Skeletal muscle tissue (tissue), 4 donors: ENCODE data around the gene RBM28. TPM values are rescaled to one million over a fixed set of nuclear protein-coding genes. Genes with fewer than 3 reads are reported as not detected.

Experiments
- H3K27ac ChIP-seq: one replicate; pipeline ENCODE4 v1.7.0; 2013; ENCODE audit warnings: mild to moderate bottlenecking, low read depth, low read length, inconsistent platforms
- H3K27me3 ChIP-seq, 3 donors: one replicate each; pipeline ENCODE4 v1.7.0; 2013; ENCODE audit warnings: low read length in 3 of 3; ENCODE audit not compliant: control insufficient read depth in 3 of 3, insufficient read depth in 3 of 3
- H3K36me3 ChIP-seq, 3 donors: one replicate each; pipeline ENCODE4 v1.7.0; 2013; ENCODE audit warnings: low read length in 3 of 3; ENCODE audit not compliant: control insufficient read depth in 3 of 3, insufficient read depth in 3 of 3
- H3K4me1 ChIP-seq, 3 donors: one replicate each; pipeline ENCODE4 v1.7.0; 2013; ENCODE audit warnings: low read length in 3 of 3, mild to moderate bottlenecking in 3 of 3; ENCODE audit not compliant: control insufficient read depth in 3 of 3, insufficient read depth in 3 of 3
- H3K4me3 ChIP-seq, 3 donors: one replicate each; pipeline ENCODE4 v1.7.0; 2013; ENCODE audit warnings: low read length in 3 of 3
- H3K9ac ChIP-seq, 3 donors: one replicate each; pipeline ENCODE4 v1.7.0; 2013; ENCODE audit warnings: low read length in 3 of 3, mild to moderate bottlenecking in 3 of 3, moderate library complexity in 2 of 3, low read depth in 1 of 3
- H3K9me3 ChIP-seq, 3 donors: one replicate each; pipeline ENCODE4 v1.7.0; 2013; ENCODE audit warnings: low read length in 3 of 3; ENCODE audit not compliant: control insufficient read depth in 3 of 3
- total RNA-seq: library from RNA; depleted of rRNA; stranded (reverse); fragments of >200 nt; gene quantifications from one replicate; pipeline ENCODE4 v1.2.3, GENCODE V29; 2014
- donor health status: Osteomylitis.

The RBM28 gene
- total RNA-seq, 1 donor from 2014 or later: 7.3 TPM

- no peak overlapping the region for H3K9ac ChIP-seq
- no peaks in the 10 kb centered on the region for H3K4me1 ChIP-seq
- peaks cover 0 to 4% (median 0%) of the 10 kb centered on the region in 3 donors for H3K27me3 ChIP-seq
- no peak overlapping the region for H3K27ac ChIP-seq
- H3K36me3 ChIP-seq: peaks cover under 1 to 4% (median under 1%) of the 10 kb centered on the region in 3 donors
- peaks cover 0 to 2% (median 0%) of the 10 kb centered on the region in 3 donors for H3K9me3 ChIP-seq
- no peak overlapping the region for H3K4me3 ChIP-seq
Observed at GRCh38 chr7:128278366-128278765, 65.3 kb downstream of the RBM28 start.

- Histone ChIP-seq H3K4me3 (no peak overlapping the region), H3K27ac (no peak overlapping the region), H3K4me1 (peaks cover 9 to 12% (median 10%) of the 10 kb centered on the region in 3 donors)
Observed at GRCh38 chr7:128275681-128276080, 68.0 kb downstream of the RBM28 start.

GRCh38 chr7:128274884-128275603 is 68.7 kb downstream of the RBM28 start:
- H3K27me3 ChIP-seq: peaks cover 11 to 29% (median 11%) of the 10 kb centered on the region in 3 donors

More at GRCh38 chr7:128275681-128276080, 68.0 kb downstream of the RBM28 start:
- Histone ChIP-seq H3K36me3 (no peaks in the 10 kb centered on the region), H3K9me3 (no peaks in the 10 kb centered on the region), H3K27me3 (peaks cover 8 to 27% (median 9%) of the 10 kb centered on the region in 3 donors), H3K9ac (no peak overlapping the region)

GRCh38 chr7:128274246-128274883 is 69.3 kb downstream of the RBM28 start:
- peaks cover 11 to 12% (median 11%) of the 10 kb centered on the region in 3 donors for H3K4me1 ChIP-seq
- no peak overlapping the region for H3K4me3 ChIP-seq
- no peaks in the 10 kb centered on the region for H3K36me3 ChIP-seq
- H3K27me3 ChIP-seq: peaks cover 11 to 32% (median 14%) of the 10 kb centered on the region in 3 donors
- H3K9me3 ChIP-seq: no peaks in the 10 kb centered on the region
- no peak overlapping the region for H3K9ac ChIP-seq
- no peak overlapping the region for H3K27ac ChIP-seq

More at GRCh38 chr7:128274884-128275603, 68.7 kb downstream of the RBM28 start:
- Histone ChIP-seq H3K9me3 (no peaks in the 10 kb centered on the region), H3K4me3 (no peak overlapping the region), H3K36me3 (no peaks in the 10 kb centered on the region), H3K9ac (no peak overlapping the region), H3K27ac (no peak overlapping the region), H3K4me1 (peaks cover 11 to 12% (median 11%) of the 10 kb centered on the region in 3 donors)

- Histone ChIP-seq H3K4me3 (peak overlapping the region in 1 of 3 donors; percentile 27), H3K9ac (no peak overlapping the region), H3K36me3 (no peaks in the 10 kb centered on the region), H3K4me1 (peaks cover 13 to 17% (median 16%) of the 10 kb centered on the region in 3 donors), H3K27me3 (peaks cover 24 to 48% (median 31%) of the 10 kb centered on the region in 3 donors), H3K27ac (no peak overlapping the region), H3K9me3 (no peaks in the 10 kb centered on the region)
Observed at GRCh38 chr7:128271942-128272481, 71.7 kb downstream of the RBM28 start.

- Histone ChIP-seq H3K27me3 (peaks cover 24 to 53% (median 33%) of the 10 kb centered on the region in 3 donors), H3K9ac (peak overlapping the region in 1 of 3 donors; percentile 60), H3K9me3 (no peaks in the 10 kb centered on the region)
Observed at GRCh38 chr7:128271471-128271941, 72.2 kb downstream of the RBM28 start.

GRCh38 chr7:128270826-128271272 is 72.9 kb downstream of the RBM28 start:
- Histone ChIP-seq H3K27ac (no peak overlapping the region), H3K4me1 (peaks cover 17 to 22% (median 17%) of the 10 kb centered on the region in 3 donors), H3K36me3 (no peaks in the 10 kb centered on the region), H3K4me3 (peak overlapping the region in 1 of 3 donors; percentile 58), H3K9me3 (no peaks in the 10 kb centered on the region), H3K9ac (peak overlapping the region in 1 of 3 donors; percentile 25), H3K27me3 (peaks cover 24 to 56% (median 33%) of the 10 kb centered on the region in 3 donors)

More at GRCh38 chr7:128271471-128271941, 72.2 kb downstream of the RBM28 start:
- H3K27ac ChIP-seq: no peak overlapping the region
- peaks cover 17 to 21% (median 17%) of the 10 kb centered on the region in 3 donors for H3K4me1 ChIP-seq
- H3K36me3 ChIP-seq: no peaks in the 10 kb centered on the region
- peak overlapping the region; percentile 27 to 58 (median 30) for H3K4me3 ChIP-seq

- peaks cover 24 to 52% (median 33%) of the 10 kb centered on the region in 3 donors for H3K27me3 ChIP-seq
- no peak overlapping the region for H3K27ac ChIP-seq
- no peak overlapping the region for H3K4me3 ChIP-seq
- no peaks in the 10 kb centered on the region for H3K9me3 ChIP-seq
- peaks cover 17 to 22% (median 17%) of the 10 kb centered on the region in 3 donors for H3K4me1 ChIP-seq
- no peak overlapping the region for H3K9ac ChIP-seq
- H3K36me3 ChIP-seq: no peaks in the 10 kb centered on the region
Observed at GRCh38 chr7:128268233-128268632, 75.5 kb downstream of the RBM28 start.

GRCh38 chr7:128267595-128267924 is 76.1 kb downstream of the RBM28 start:
- H3K9ac ChIP-seq: no peak overlapping the region
- peaks cover 0 to 2% (median 0%) of the 10 kb centered on the region in 3 donors for H3K9me3 ChIP-seq
- H3K27me3 ChIP-seq: peaks cover 24 to 48% (median 33%) of the 10 kb centered on the region in 3 donors
- H3K36me3 ChIP-seq: no peaks in the 10 kb centered on the region
- no peak overlapping the region for H3K27ac ChIP-seq
- H3K4me1 ChIP-seq: peaks cover 17 to 22% (median 17%) of the 10 kb centered on the region in 3 donors
- no peak overlapping the region for H3K4me3 ChIP-seq
